ENCODE data around the gene EGFLAM.
A peak's percentile ranks its signal among the peaks of the same experiment; 100 is the strongest.

EGFLAM gene

GRCh38 chr5:38367410-38367809 lies 109.1 kb downstream of the EGFLAM start:
- in situ Hi-C loops (cut with MboI; ENCODE audit: low pct_unique_long_range_greater_than_20kb, low sequenced_read_pairs) = no loop called here
- DNase-seq = no peak

GRCh38 chr5:38367966-38368365 lies 109.6 kb downstream of the EGFLAM start:
- in situ Hi-C loops (cut with MboI; ENCODE audit: low pct_unique_long_range_greater_than_20kb, low sequenced_read_pairs) = no loop called here
- DNase-seq = no peak

GRCh38 chr5:38369692-38370091 lies 111.3 kb downstream of the EGFLAM start:
- DNase-seq = no peak
- in situ Hi-C loops (cut with MboI; ENCODE audit: low pct_unique_long_range_greater_than_20kb, low sequenced_read_pairs) = no loop called here

GRCh38 chr5:38370358-38371100 lies 112.2 kb downstream of the EGFLAM start:
- DNase-seq = no peak
- in situ Hi-C loops (cut with MboI; ENCODE audit: low pct_unique_long_range_greater_than_20kb, low sequenced_read_pairs) = no loop called here

- no peak for DNase-seq
- in situ Hi-C loops (cut with MboI; ENCODE audit: low pct_unique_long_range_greater_than_20kb, low sequenced_read_pairs) = no loop called here
These were observed 113.2 kb downstream of the EGFLAM start for GRCh38 chr5:38371596-38371995.

- in situ Hi-C loops (cut with MboI; ENCODE audit: low pct_unique_long_range_greater_than_20kb, low sequenced_read_pairs) = no loop called here
- DNase-seq = no peak
These were observed 115.4 kb downstream of the EGFLAM start for GRCh38 chr5:38373743-38374142.

GRCh38 chr5:38375423-38375822 lies 117.1 kb downstream of the EGFLAM start:
- no peak for DNase-seq
- in situ Hi-C loops (cut with MboI; ENCODE audit: low pct_unique_long_range_greater_than_20kb, low sequenced_read_pairs) = no loop called here

- in situ Hi-C loops (cut with MboI; ENCODE audit: low pct_unique_long_range_greater_than_20kb, low sequenced_read_pairs) = no loop called here
These were observed 118.0 kb downstream of the EGFLAM start for GRCh38 chr5:38376404-38376803.

GRCh38 chr5:38378579-38378978 lies 120.2 kb downstream of the EGFLAM start:
- in situ Hi-C loops (cut with MboI; ENCODE audit: low pct_unique_long_range_greater_than_20kb, low sequenced_read_pairs) = no loop called here
- no peak for DNase-seq

More at GRCh38 chr5:38376404-38376803, 118.0 kb downstream of the EGFLAM start:
- no peak for DNase-seq

- in situ Hi-C loops (cut with MboI; ENCODE audit: low pct_unique_long_range_greater_than_20kb, low sequenced_read_pairs) = no loop called here
- no peak for DNase-seq
These were observed 121.1 kb downstream of the EGFLAM start for GRCh38 chr5:38379350-38379937.

- in situ Hi-C loops (cut with MboI; ENCODE audit: low pct_unique_long_range_greater_than_20kb, low sequenced_read_pairs) = no loop called here
These were observed 122.2 kb downstream of the EGFLAM start for GRCh38 chr5:38380537-38380936.

GRCh38 chr5:38381361-38381760 lies 123.0 kb downstream of the EGFLAM start:
- in situ Hi-C loops (cut with MboI; ENCODE audit: low pct_unique_long_range_greater_than_20kb, low sequenced_read_pairs) = no loop called here

More at GRCh38 chr5:38380537-38380936, 122.2 kb downstream of the EGFLAM start:
- no peak for DNase-seq

GRCh38 chr5:38382898-38383297 lies 124.5 kb downstream of the EGFLAM start:
- DNase-seq = peak; percentile 54

More at GRCh38 chr5:38381361-38381760, 123.0 kb downstream of the EGFLAM start:
- DNase-seq = no peak

GRCh38 chr5:38383701-38384100 lies 125.3 kb downstream of the EGFLAM start:
- no peak for DNase-seq
- in situ Hi-C loops (cut with MboI; ENCODE audit: low pct_unique_long_range_greater_than_20kb, low sequenced_read_pairs) = no loop called here

More at GRCh38 chr5:38382898-38383297, 124.5 kb downstream of the EGFLAM start:
- in situ Hi-C loops (cut with MboI; ENCODE audit: low pct_unique_long_range_greater_than_20kb, low sequenced_read_pairs) = no loop called here

GRCh38 chr5:38384396-38384795 lies 126.0 kb downstream of the EGFLAM start:
- DNase-seq = no peak
- in situ Hi-C loops (cut with MboI; ENCODE audit: low pct_unique_long_range_greater_than_20kb, low sequenced_read_pairs) = no loop called here

- no peak for DNase-seq
- in situ Hi-C loops (cut with MboI; ENCODE audit: low pct_unique_long_range_greater_than_20kb, low sequenced_read_pairs) = no loop called here
These were observed 128.8 kb downstream of the EGFLAM start for GRCh38 chr5:38387161-38387560.

GRCh38 chr5:38393636-38394035 lies 135.3 kb downstream of the EGFLAM start:
- no peak for DNase-seq
- in situ Hi-C loops (cut with MboI; ENCODE audit: low pct_unique_long_range_greater_than_20kb, low sequenced_read_pairs) = no loop called here

- in situ Hi-C loops (cut with MboI; ENCODE audit: low pct_unique_long_range_greater_than_20kb, low sequenced_read_pairs) = no loop called here
- no peak for DNase-seq
These were observed 138.4 kb downstream of the EGFLAM start for GRCh38 chr5:38396766-38397165.

- in situ Hi-C loops (cut with MboI; ENCODE audit: low pct_unique_long_range_greater_than_20kb, low sequenced_read_pairs) = no loop called here
- no peak for DNase-seq
These were observed 142.0 kb downstream of the EGFLAM start for GRCh38 chr5:38400365-38400764.

GRCh38 chr5:38401145-38401544 lies 142.8 kb downstream of the EGFLAM start:
- no peak for DNase-seq
- in situ Hi-C loops (cut with MboI; ENCODE audit: low pct_unique_long_range_greater_than_20kb, low sequenced_read_pairs) = no loop called here

GRCh38 chr5:38403406-38403805 lies 145.0 kb downstream of the EGFLAM start:
- no peak for DNase-seq
- in situ Hi-C loops (cut with MboI; ENCODE audit: low pct_unique_long_range_greater_than_20kb, low sequenced_read_pairs) = no loop called here
